Astrocyte (in vitro differentiated cells and primary cell): ENCODE results near the gene MLPH. TPM values are rescaled to one million over a fixed set of nuclear protein-coding genes. Genes with fewer than 3 reads are reported as not detected.

Experiments
- DNase-seq: peaks from one replicate; pipeline ENCODE4 v3.0.0-alpha.2; 2010; ENCODE audit warnings: low read depth
- FAIRE-seq: peaks from 2 replicates; lab custom pipeline; 2011; peaks lifted over from hg19 to GRCh38; lab: Jason Lieb, UNC
- H2AFZ ChIP-seq: 2 replicates; pipeline ENCODE4 v1.6.0; 2012; ENCODE audit warnings: low read depth, low read length, inconsistent platforms
- H3K27ac ChIP-seq: 2 replicates; pipeline ENCODE4 v1.5.1; 2011; ENCODE audit warnings: low read depth, low read length, inconsistent platforms
- H3K27me3 ChIP-seq: 2 replicates; pipeline ENCODE4 v1.6.0; 2011; ENCODE audit warnings: low read length, inconsistent platforms; ENCODE audit not compliant: insufficient read depth
- H3K36me3 ChIP-seq: 2 replicates; pipeline ENCODE4 v1.5.1; 2011; ENCODE audit warnings: low read length, inconsistent platforms; ENCODE audit not compliant: insufficient read depth
- H3K4me1 ChIP-seq: 2 replicates; pipeline ENCODE4 v1.5.1; 2011; ENCODE audit warnings: low read length, inconsistent platforms; ENCODE audit not compliant: insufficient read depth
- H3K4me2 ChIP-seq: 2 replicates; pipeline ENCODE4 v1.6.0; 2012; ENCODE audit warnings: low read length, inconsistent platforms
- H3K4me3 ChIP-seq: 2 replicates; pipeline ENCODE4 v1.5.1; 2011; ENCODE audit warnings: low read depth, mild to moderate bottlenecking, low read length, inconsistent platforms; ENCODE audit not compliant: insufficient read depth
- H3K79me2 ChIP-seq: 2 replicates; pipeline ENCODE4 v1.6.0; 2012; ENCODE audit warnings: mild to moderate bottlenecking, low read length, inconsistent platforms; ENCODE audit not compliant: insufficient read depth
- H3K9ac ChIP-seq: 2 replicates; pipeline ENCODE4 v1.6.0; 2012; ENCODE audit warnings: mild to moderate bottlenecking, low read length, inconsistent platforms
- H3K9me3 ChIP-seq: 2 replicates; pipeline ENCODE4 v1.5.1; 2012; ENCODE audit warnings: low read depth, mild to moderate bottlenecking, low read length, inconsistent platforms; ENCODE audit not compliant: insufficient read depth
- H4K20me1 ChIP-seq: 2 replicates; pipeline ENCODE4 v1.6.0; 2012; ENCODE audit warnings: low read length, inconsistent platforms; ENCODE audit not compliant: insufficient read depth
- H3K27ac Mint-ChIP-seq: one replicate; pipeline ENCODE4 v1.8.0; 2021; ENCODE audit warnings: mild to moderate bottlenecking, mixed read lengths; ENCODE audit not compliant: unreplicated experiment
- H3K27me3 Mint-ChIP-seq: one replicate; pipeline ENCODE4 v1.8.0; 2021; ENCODE audit warnings: low read depth, mixed read lengths; ENCODE audit not compliant: unreplicated experiment
- H3K36me3 Mint-ChIP-seq: one replicate; pipeline ENCODE4 v1.8.0; 2021; ENCODE audit warnings: low read depth, mixed read lengths; ENCODE audit not compliant: unreplicated experiment
- H3K4me1 Mint-ChIP-seq: one replicate; pipeline ENCODE4 v1.8.0; 2021; ENCODE audit warnings: low read depth, mixed read lengths; ENCODE audit not compliant: unreplicated experiment
- H3K4me3 Mint-ChIP-seq: one replicate; pipeline ENCODE4 v1.8.0; 2021; ENCODE audit warnings: mild to moderate bottlenecking, moderate library complexity, mixed read lengths; ENCODE audit not compliant: unreplicated experiment
- H3K9me3 Mint-ChIP-seq: one replicate; pipeline ENCODE4 v1.8.0; 2021; ENCODE audit warnings: mild to moderate bottlenecking, mixed read lengths; ENCODE audit not compliant: unreplicated experiment
- EZH2 ChIP-seq: IDR thresholded peaks from 2 replicates; pipeline ENCODE4 v1.6.1; 2012; ENCODE audit warnings: mild to moderate bottlenecking, low read length, inconsistent platforms; ENCODE audit not compliant: insufficient read depth
- total RNA-seq: library from RNA; stranded (reverse); gene quantifications from 2 replicates; pipeline ENCODE4 v1.2.1, GENCODE V29; 2021
- TF ChIP-seq, protein P1 (sequence below): IDR thresholded peaks from 2 replicates; pipeline ENCODE4 v1.5.1; 2011; ENCODE audit warnings: low read depth, mild to moderate bottlenecking, inconsistent platforms, low read length, moderate library complexity; ENCODE audit not compliant: insufficient read depth

Gene MLPH
- total RNA-seq, 1 donor from 2014 or later: 14.2 TPM

DNA sequence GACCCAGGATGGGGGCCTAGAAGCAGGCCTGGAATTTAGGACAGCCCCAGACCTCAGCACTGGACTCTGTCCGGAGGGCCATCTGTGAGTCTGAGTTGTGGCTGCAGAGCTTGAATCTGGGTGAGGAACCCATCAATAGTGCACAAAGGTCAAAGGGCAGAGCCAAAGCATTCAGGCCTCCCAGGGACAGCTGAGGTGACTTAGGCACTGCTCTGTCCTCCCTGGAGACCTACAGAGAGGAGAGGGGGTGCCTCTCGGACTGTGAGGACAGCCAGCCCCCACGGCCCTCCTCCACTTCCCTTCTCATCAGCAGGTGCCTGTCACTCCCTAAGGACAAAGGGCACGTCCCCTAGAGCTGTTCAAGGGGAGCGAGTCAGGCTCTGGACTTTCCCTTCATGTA lies 54.2 kb downstream of the MLPH start:
- H3K9me3 ChIP-seq: no peaks in the 10 kb centered on the region
- TF ChIP-seq, protein P1, sequence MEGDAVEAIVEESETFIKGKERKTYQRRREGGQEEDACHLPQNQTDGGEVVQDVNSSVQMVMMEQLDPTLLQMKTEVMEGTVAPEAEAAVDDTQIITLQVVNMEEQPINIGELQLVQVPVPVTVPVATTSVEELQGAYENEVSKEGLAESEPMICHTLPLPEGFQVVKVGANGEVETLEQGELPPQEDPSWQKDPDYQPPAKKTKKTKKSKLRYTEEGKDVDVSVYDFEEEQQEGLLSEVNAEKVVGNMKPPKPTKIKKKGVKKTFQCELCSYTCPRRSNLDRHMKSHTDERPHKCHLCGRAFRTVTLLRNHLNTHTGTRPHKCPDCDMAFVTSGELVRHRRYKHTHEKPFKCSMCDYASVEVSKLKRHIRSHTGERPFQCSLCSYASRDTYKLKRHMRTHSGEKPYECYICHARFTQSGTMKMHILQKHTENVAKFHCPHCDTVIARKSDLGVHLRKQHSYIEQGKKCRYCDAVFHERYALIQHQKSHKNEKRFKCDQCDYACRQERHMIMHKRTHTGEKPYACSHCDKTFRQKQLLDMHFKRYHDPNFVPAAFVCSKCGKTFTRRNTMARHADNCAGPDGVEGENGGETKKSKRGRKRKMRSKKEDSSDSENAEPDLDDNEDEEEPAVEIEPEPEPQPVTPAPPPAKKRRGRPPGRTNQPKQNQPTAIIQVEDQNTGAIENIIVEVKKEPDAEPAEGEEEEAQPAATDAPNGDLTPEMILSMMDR: no peak
- no peak for TF ChIP-seq EZH2
- Mint-ChIP-seq H3K27me3 (peaks cover 7% of the 10 kb centered on the region), H3K27ac (no peak overlapping the region), H3K4me1 (no peaks in the 10 kb centered on the region), H3K9me3 (peaks cover 3% of the 10 kb centered on the region), H3K36me3 (peaks cover 6% of the 10 kb centered on the region), H3K4me3 (no peak overlapping the region)
- no peak overlapping the region for H3K27ac ChIP-seq
- H3K36me3 ChIP-seq: peaks cover 8% of the 10 kb centered on the region
- no peak overlapping the region for H3K9ac ChIP-seq
- H4K20me1 ChIP-seq: no peaks in the 10 kb centered on the region
- H2AFZ ChIP-seq: no peak overlapping the region
- peaks cover 7% of the 10 kb centered on the region for H3K4me1 ChIP-seq
- FAIRE-seq (no peak), DNase-seq (no peak)
- no peak overlapping the region for H3K4me2 ChIP-seq
- no peak overlapping the region for H3K4me3 ChIP-seq
- no peaks in the 10 kb centered on the region for H3K27me3 ChIP-seq
- H3K79me2 ChIP-seq: no peaks in the 10 kb centered on the region

DNA sequence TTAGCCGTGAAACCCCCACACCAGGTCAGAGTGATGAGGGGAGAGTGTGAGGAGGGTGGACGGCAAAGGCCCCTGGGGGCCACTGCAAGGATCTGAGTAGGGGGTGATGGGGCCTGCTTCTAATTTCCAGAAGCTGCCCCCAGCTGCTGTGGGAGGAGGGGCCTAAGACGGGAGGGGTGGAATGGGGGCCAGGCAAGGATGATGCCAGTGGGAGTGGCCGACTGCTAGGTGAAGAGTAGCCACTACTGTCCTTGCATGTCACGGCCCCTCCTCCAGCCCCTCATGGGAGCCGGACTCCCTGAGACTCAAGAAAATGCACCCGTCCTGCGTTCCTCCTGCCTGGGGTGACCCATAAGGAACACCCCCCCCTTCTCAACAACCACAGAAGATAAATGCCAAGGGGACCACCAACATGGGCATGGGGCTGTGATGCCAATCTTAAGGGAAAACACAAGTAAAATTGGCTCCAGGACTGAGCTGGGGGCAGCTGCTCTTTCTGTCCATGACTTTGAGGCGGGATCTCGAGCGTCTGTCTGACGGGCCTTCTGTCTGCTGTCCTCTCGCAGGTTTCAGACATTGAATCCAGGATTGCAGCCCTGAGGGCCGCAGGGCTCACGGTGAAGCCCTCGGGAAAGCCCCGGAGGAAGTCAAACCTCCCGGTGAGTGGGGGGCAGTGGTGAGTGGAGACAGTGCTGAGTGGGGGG lies 55.1 kb downstream of the MLPH start:
- no peaks in the 10 kb centered on the region for H3K4me1 Mint-ChIP-seq
- peaks cover 7% of the 10 kb centered on the region for H3K4me1 ChIP-seq
- H3K9me3 Mint-ChIP-seq: peaks cover 5% of the 10 kb centered on the region
- no peak overlapping the region for H3K4me3 Mint-ChIP-seq
- H3K9me3 ChIP-seq: no peaks in the 10 kb centered on the region
- no peak overlapping the region for H3K9ac ChIP-seq
- peaks cover 13% of the 10 kb centered on the region for H3K36me3 Mint-ChIP-seq
- no peak overlapping the region for H3K4me3 ChIP-seq
- no peaks in the 10 kb centered on the region for H4K20me1 ChIP-seq
- peaks cover 10% of the 10 kb centered on the region for H3K27me3 Mint-ChIP-seq
- TF ChIP-seq, protein P1: no peak
- no peak for TF ChIP-seq EZH2
- FAIRE-seq: no peak
- peaks cover 15% of the 10 kb centered on the region for H3K36me3 ChIP-seq
- no peak overlapping the region for H2AFZ ChIP-seq
- no peak overlapping the region for H3K27ac ChIP-seq
- H3K79me2 ChIP-seq: no peaks in the 10 kb centered on the region
- H3K27me3 ChIP-seq: no peaks in the 10 kb centered on the region
- no peak overlapping the region for H3K4me2 ChIP-seq
- no peak for DNase-seq
- H3K27ac Mint-ChIP-seq: no peak overlapping the region
